GM18907 (cell line): ENCODE measurements around the gene RRN3.
"Not testable (repeated sequence)": the region's sequence is repeated elsewhere in the genome, so short reads cannot be mapped to it uniquely, and the experiment has no call there.

Experiments
- ATAC-seq: cut with Tn5 transposase; IDR thresholded peaks from one replicate; pipeline ENCODE4 v1.9.1; 2021; ENCODE audit warnings: mild to moderate bottlenecking, moderate library complexity; ENCODE audit not compliant: unreplicated experiment

Gene RRN3

GRCh38 chr16:15052747-15053476 is 41.2 kb downstream of the RRN3 start:
- no peak for ATAC-seq

- no peak for ATAC-seq
These were observed 42.6 kb downstream of the RRN3 start for GRCh38 chr16:15051387-15051951.

- not testable (repeated sequence) for ATAC-seq
These were observed 43.6 kb downstream of the RRN3 start for GRCh38 chr16:15050440-15050839.

GRCh38 chr16:15049581-15050180 is 44.4 kb downstream of the RRN3 start:
- no peak for ATAC-seq

- no peak for ATAC-seq
These were observed 47.2 kb downstream of the RRN3 start for GRCh38 chr16:15046692-15047376.

GRCh38 chr16:15045270-15045669 is 48.8 kb downstream of the RRN3 start:
- not testable (repeated sequence) for ATAC-seq

GRCh38 chr16:15044286-15044685 is 49.8 kb downstream of the RRN3 start:
- ATAC-seq = no peak

- ATAC-seq = no peak
These were observed 50.7 kb downstream of the RRN3 start for GRCh38 chr16:15043344-15043743.

GRCh38 chr16:15041271-15042004 is 52.6 kb downstream of the RRN3 start:
- ATAC-seq = no peak

GRCh38 chr16:15038689-15039088 is 55.4 kb downstream of the RRN3 start:
- no peak for ATAC-seq

GRCh38 chr16:15037745-15038144 is 56.3 kb downstream of the RRN3 start:
- no peak for ATAC-seq

- no peak for ATAC-seq
These were observed 57.1 kb downstream of the RRN3 start for GRCh38 chr16:15037003-15037402.

- ATAC-seq = no peak
These were observed 58.8 kb downstream of the RRN3 start for GRCh38 chr16:15035163-15035729.

GRCh38 chr16:15034266-15035162 is 59.6 kb downstream of the RRN3 start:
- no peak for ATAC-seq

- ATAC-seq = no peak
These were observed 60.8 kb downstream of the RRN3 start for GRCh38 chr16:15033309-15033707.

GRCh38 chr16:15032547-15033308 is 61.3 kb downstream of the RRN3 start:
- no peak for ATAC-seq

GRCh38 chr16:15031586-15031985 is 62.5 kb downstream of the RRN3 start:
- no peak for ATAC-seq

- no peak for ATAC-seq
These were observed 62.9 kb downstream of the RRN3 start for GRCh38 chr16:15031179-15031578.

- not testable (repeated sequence) for ATAC-seq
These were observed 64.3 kb downstream of the RRN3 start for GRCh38 chr16:15029749-15030148.
